22Rv1 (cell line): ENCODE results near the gene SKOR1.

Experiments used
- H3K27ac ChIP-seq: fragments of 450-650 bp; 2 replicates; pipeline ENCODE4 v1.5.1; 2017
- CTCF ChIP-seq: fragments of 450-650 bp; IDR thresholded peaks from 2 replicates; pipeline ENCODE4 v1.5.1; 2017; ENCODE audit warnings: mild to moderate bottlenecking
- ZFX ChIP-seq: fragments of 450-650 bp; IDR thresholded peaks from 2 replicates; pipeline ENCODE4 v1.6.1; 2017; ENCODE audit warnings: antibody characterized with exemption, borderline replicate concordance

SKOR1 gene

GRCh38 chr15:67820992-67821783 lies 4.1 kb upstream of the SKOR1 start:
- TF ChIP-seq CTCF = no peak
- no peak for TF ChIP-seq ZFX
- no peak overlapping the region for H3K27ac ChIP-seq

- H3K27ac ChIP-seq = no peak overlapping the region
- TF ChIP-seq CTCF = no peak
- TF ChIP-seq ZFX = no peak
These were observed 3.4 kb upstream of the SKOR1 start for GRCh38 chr15:67821784-67822440.

GRCh38 chr15:67822537-67823313 lies 2.6 kb upstream of the SKOR1 start:
- TF ChIP-seq ZFX (no peak), CTCF (no peak)
- no peak overlapping the region for H3K27ac ChIP-seq

- TF ChIP-seq ZFX (no peak), CTCF (no peak)
- H3K27ac ChIP-seq = no peak overlapping the region
These were observed 1.8 kb upstream of the SKOR1 start for GRCh38 chr15:67823314-67824196.

GRCh38 chr15:67824197-67824968 lies 926 bp upstream of the SKOR1 start:
- no peak for TF ChIP-seq ZFX
- TF ChIP-seq CTCF = no peak
- no peak overlapping the region for H3K27ac ChIP-seq
